Measurements from ENCODE around the gene SOX10. TPM values are rescaled to one million over a fixed set of nuclear protein-coding genes. Genes with fewer than 3 reads are reported as not detected.
A peak's percentile ranks its signal among the peaks of the same experiment; 100 is the strongest.

The SOX10 gene
- total and polyA plus RNA-seq, 2 of the 13 experiments (the other 11 are each of a cell fraction or from before 2014, with no cell fraction given), result not detected

DNA sequence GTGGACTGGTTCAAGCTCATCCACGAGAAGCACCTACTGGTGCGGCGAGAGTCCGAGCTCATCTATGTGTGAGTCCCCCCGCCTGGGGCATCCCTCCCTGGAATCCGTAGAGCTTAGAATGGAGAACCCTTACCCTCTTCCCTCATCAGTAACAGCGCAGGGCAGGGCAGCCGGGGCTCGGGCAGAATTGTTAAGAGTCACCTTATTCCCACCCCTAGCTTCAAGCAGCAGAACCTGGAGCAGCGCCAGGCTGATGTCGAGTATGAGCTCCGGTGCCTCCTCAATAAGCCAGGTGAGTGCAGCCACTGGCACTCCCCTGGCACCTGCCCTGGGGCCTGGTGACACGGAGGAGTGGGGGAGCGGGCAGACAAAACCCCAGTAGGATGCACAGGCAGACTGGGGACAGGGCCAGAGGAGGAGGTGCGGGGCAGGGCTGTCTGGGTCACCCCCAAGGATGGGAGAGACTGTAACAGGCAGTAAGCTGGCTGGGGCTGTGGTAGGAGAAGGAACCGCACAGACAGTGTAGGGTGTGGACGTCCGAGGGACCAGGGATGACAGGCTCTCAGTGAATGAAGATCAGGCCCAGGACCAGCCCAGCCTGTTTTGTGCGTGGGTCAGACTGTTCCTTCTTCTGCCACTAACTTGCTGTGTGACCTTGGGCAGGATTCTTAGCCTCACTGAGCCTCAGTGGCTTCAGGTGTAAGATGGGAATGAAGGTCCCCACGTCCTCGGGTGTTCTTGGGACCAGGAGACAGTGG is 51.4 kb downstream of the SOX10 start:
- ATAC-seq (no peak), DNase-seq (ENCODE audit: low spot score) (no peak), FAIRE-seq (no peak)
- Histone ChIP-seq H3K9me3 (ENCODE audit: low read length) (no peaks in the 10 kb centered on the region), H3K79me2 (ENCODE audit: insufficient read depth, low read length) (no peaks in the 10 kb centered on the region), H3K4me2 (ENCODE audit: low read depth, low read length) (no peak overlapping the region), H3K27me3 (ENCODE audit: control insufficient read depth in 1 of 2, insufficient read depth in 2 of 2, low read length in 2 of 2) (no peaks in the 10 kb centered on the region), H3K4me1 (ENCODE audit: insufficient read depth, low read length) (peaks cover 13% of the 10 kb centered on the region), H3K27ac (ENCODE audit: extremely low read length, insufficient read depth, low read length) (no peak overlapping the region), H3K4me3 (replicated peaks in 1 of 3; ENCODE audit: insufficient read depth in 1 of 3, low read depth in 2 of 3, low read length in 3 of 3) (no peak overlapping the region), H4K20me1 (ENCODE audit: insufficient read depth, low read length) (no peaks in the 10 kb centered on the region), H2AFZ (ENCODE audit: low read length) (no peak overlapping the region), H3K36me3 (replicated peaks in 1 of 2; ENCODE audit: control insufficient read depth in 1 of 2, insufficient read depth in 2 of 2, low read length in 2 of 2) (peaks cover 11 to 25% of the 10 kb centered on the region in 2 experiments; a peak in 4 of 5 replicates), H3K9ac (ENCODE audit: insufficient read depth, low read depth, low read length) (no peak overlapping the region)
- WGBS (ENCODE audit: low lambda C conversion rate), result 79% methylated on average over 11 of the region's 21 CpGs
- POLR2A ChIA-PET, result no interaction called here
- TF ChIP-seq CAMTA2 (CRISPR knock-in tag; IDR thresholded peaks at IDR 0.05; ENCODE audit: borderline replicate concordance) (no peak), ZNF768 (CRISPR knock-in tag; IDR thresholded peaks at IDR 0.05) (peak; percentile 54)
- TSS peak; percentile 36 for BruUV-seq (replicated peaks)
- CTCF ChIA-PET (ENCODE audit: low intra/inter-chr PET ratio, low total read pairs), result interaction anchor here (0.7 to 1.9 kb wide), 6 partner anchors 20 to 116 kb away, joined by 3 to 28 read pairs (median 5); no protein-coding TSS in a partner anchor
- intact Hi-C loops (cut with micrococcal nuclease; ENCODE audit: unreplicated experiment), result loop anchor here (5.0 kb wide), 1 partner anchor 34 kb away; no protein-coding TSS in a partner anchor
- in situ Hi-C loops (cut with HindIII; ENCODE audit: extremely low pct_ligation_motif_present, low pct_unique_long_range_greater_than_20kb), result loop anchor here (10.0 kb wide), 1 partner anchor 118 kb away; no protein-coding TSS in a partner anchor

DNA sequence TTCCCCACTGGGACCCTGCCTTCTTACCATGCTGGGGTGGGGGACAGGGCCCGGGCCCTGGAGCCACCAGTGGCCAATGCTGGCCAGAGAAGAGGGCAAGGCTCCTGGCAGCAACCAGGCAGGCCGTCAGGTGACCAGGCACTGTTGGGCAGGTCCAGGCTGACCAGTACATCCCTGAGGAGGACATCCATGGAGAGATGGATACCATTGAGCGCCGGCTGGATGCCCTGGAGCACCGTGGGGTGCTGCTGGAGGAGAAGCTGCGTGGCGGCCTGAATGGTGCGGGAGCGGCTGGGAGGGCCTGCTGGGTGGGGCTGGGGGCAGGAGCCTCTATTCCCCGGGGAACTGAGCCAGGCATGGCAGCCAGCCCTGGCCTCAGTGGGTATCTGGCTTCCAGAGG is 52.0 kb downstream of the SOX10 start:
- FAIRE-seq, result no peak
- CTCF ChIA-PET (ENCODE audit: low intra/inter-chr PET ratio, low total read pairs), result no interaction called here
- in situ Hi-C loops (cut with HindIII; ENCODE audit: extremely low pct_ligation_motif_present, low pct_unique_long_range_greater_than_20kb), result loop anchor here (10.0 kb wide), 1 partner anchor 118 kb away; no protein-coding TSS in a partner anchor
- TF ChIP-seq ATF7 (IDR thresholded peaks at IDR 0.05), result no peak
- no peak for TF ChIP-seq ATF7 (CRISPR knock-in tag; IDR thresholded peaks at IDR 0.05)
- no peak for TF ChIP-seq ZNF746 (CRISPR knock-in tag; IDR thresholded peaks at IDR 0.05)
- TF ChIP-seq, protein P1, sequence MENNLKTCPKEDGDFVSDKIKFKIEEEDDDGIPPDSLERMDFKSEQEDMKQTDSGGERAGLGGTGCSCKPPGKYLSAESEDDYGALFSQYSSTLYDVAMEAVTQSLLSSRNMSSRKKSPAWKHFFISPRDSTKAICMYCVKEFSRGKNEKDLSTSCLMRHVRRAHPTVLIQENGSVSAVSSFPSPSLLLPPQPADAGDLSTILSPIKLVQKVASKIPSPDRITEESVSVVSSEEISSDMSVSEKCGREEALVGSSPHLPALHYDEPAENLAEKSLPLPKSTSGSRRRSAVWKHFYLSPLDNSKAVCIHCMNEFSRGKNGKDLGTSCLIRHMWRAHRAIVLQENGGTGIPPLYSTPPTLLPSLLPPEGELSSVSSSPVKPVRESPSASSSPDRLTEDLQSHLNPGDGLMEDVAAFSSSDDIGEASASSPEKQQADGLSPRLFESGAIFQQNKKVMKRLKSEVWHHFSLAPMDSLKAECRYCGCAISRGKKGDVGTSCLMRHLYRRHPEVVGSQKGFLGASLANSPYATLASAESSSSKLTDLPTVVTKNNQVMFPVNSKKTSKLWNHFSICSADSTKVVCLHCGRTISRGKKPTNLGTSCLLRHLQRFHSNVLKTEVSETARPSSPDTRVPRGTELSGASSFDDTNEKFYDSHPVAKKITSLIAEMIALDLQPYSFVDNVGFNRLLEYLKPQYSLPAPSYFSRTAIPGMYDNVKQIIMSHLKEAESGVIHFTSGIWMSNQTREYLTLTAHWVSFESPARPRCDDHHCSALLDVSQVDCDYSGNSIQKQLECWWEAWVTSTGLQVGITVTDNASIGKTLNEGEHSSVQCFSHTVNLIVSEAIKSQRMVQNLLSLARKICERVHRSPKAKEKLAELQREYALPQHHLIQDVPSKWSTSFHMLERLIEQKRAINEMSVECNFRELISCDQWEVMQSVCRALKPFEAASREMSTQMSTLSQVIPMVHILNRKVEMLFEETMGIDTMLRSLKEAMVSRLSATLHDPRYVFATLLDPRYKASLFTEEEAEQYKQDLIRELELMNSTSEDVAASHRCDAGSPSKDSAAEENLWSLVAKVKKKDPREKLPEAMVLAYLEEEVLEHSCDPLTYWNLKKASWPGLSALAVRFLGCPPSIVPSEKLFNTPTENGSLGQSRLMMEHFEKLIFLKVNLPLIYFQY (CRISPR knock-in tag; IDR thresholded peaks at IDR 0.05; ENCODE audit: borderline replicate concordance), result no peak
- TF ChIP-seq ZNF3 (CRISPR knock-in tag; IDR thresholded peaks at IDR 0.05), result no peak
- no peak for TF ChIP-seq NFRKB (IDR thresholded peaks at IDR 0.05)

More for the DNA sequence above, 52.0 kb downstream of the SOX10 start:
- Histone ChIP-seq H3K79me2 (ENCODE audit: insufficient read depth, low read length) (no peaks in the 10 kb centered on the region), H3K36me3 (replicated peaks in 1 of 2; ENCODE audit: control insufficient read depth in 1 of 2, insufficient read depth in 2 of 2, low read length in 2 of 2) (peaks cover 11 to 21% of the 10 kb centered on the region in 2 experiments; a peak in 3 of 5 replicates), H3K4me2 (ENCODE audit: low read depth, low read length) (no peak overlapping the region), H3K4me3 (replicated peaks in 1 of 3; ENCODE audit: insufficient read depth in 1 of 3, low read depth in 2 of 3, low read length in 3 of 3) (no peak overlapping the region), H4K20me1 (ENCODE audit: insufficient read depth, low read length) (no peaks in the 10 kb centered on the region), H3K9me3 (ENCODE audit: low read length) (no peaks in the 10 kb centered on the region), H3K27me3 (ENCODE audit: control insufficient read depth in 1 of 2, insufficient read depth in 2 of 2, low read length in 2 of 2) (no peaks in the 10 kb centered on the region), H3K9ac (ENCODE audit: insufficient read depth, low read depth, low read length) (no peak overlapping the region), H3K4me1 (ENCODE audit: insufficient read depth, low read length) (peaks cover 13% of the 10 kb centered on the region), H3K27ac (ENCODE audit: extremely low read length, insufficient read depth, low read length) (no peak overlapping the region), H2AFZ (ENCODE audit: low read length) (no peak overlapping the region)
- intact Hi-C loops (cut with micrococcal nuclease; ENCODE audit: unreplicated experiment), result loop anchor here (5.0 kb wide), 1 partner anchor 35 kb away; no protein-coding TSS in a partner anchor
- WGBS (ENCODE audit: low lambda C conversion rate), result 98% methylated on average over 8 of the region's 10 CpGs
- DNase-seq (ENCODE audit: low spot score) (no peak), ATAC-seq (no peak)
- no TSS peak for BruUV-seq (replicated peaks)
- POLR2A ChIA-PET, result interaction anchor here (0.6 kb wide), 1 partner anchor 10 kb away, joined by 3 read pairs; no protein-coding TSS in a partner anchor

Measured in HepG2 (cell line).